GM19099 (cell line): Measurements from ENCODE around the gene MACROD2.

ENCODE experiments used
- POLR2A ChIP-seq: IDR thresholded peaks from 3 replicates; pipeline ENCODE4 v1.6.1; 2011; ENCODE audit warnings: low read depth; ENCODE audit not compliant: insufficient read length; ENCODE audit errors: extremely low read depth

The MACROD2 gene

GRCh38 chr20:15346657-15347280, 1351.5 kb downstream of the MACROD2 start:
- TF ChIP-seq POLR2A, result no peak

- no peak for TF ChIP-seq POLR2A
These were observed 1363.7 kb downstream of the MACROD2 start for GRCh38 chr20:15359056-15359455.

- TF ChIP-seq POLR2A, result no peak
These were observed 1367.5 kb downstream of the MACROD2 start for GRCh38 chr20:15362849-15363248.

- TF ChIP-seq POLR2A, result no peak
These were observed 1369.5 kb downstream of the MACROD2 start for GRCh38 chr20:15364781-15365180.

GRCh38 chr20:15370370-15370769, 1375.1 kb downstream of the MACROD2 start:
- no peak for TF ChIP-seq POLR2A

- TF ChIP-seq POLR2A, result no peak
These were observed 1379.4 kb downstream of the MACROD2 start for GRCh38 chr20:15374682-15375081.

GRCh38 chr20:15375836-15376235, 1380.5 kb downstream of the MACROD2 start:
- TF ChIP-seq POLR2A, result no peak

- TF ChIP-seq POLR2A, result no peak
These were observed 1382.8 kb downstream of the MACROD2 start for GRCh38 chr20:15378151-15378550.

- TF ChIP-seq POLR2A, result no peak
These were observed 1384.5 kb downstream of the MACROD2 start for GRCh38 chr20:15379681-15380296.

GRCh38 chr20:15380770-15381169, 1385.5 kb downstream of the MACROD2 start:
- no peak for TF ChIP-seq POLR2A

GRCh38 chr20:15387228-15387627, 1391.9 kb downstream of the MACROD2 start:
- TF ChIP-seq POLR2A, result no peak

- TF ChIP-seq POLR2A, result no peak
These were observed 1400.1 kb downstream of the MACROD2 start for GRCh38 chr20:15395457-15395856.

- no peak for TF ChIP-seq POLR2A
These were observed 1400.7 kb downstream of the MACROD2 start for GRCh38 chr20:15396026-15396425.

- TF ChIP-seq POLR2A, result no peak
These were observed 1401.6 kb downstream of the MACROD2 start for GRCh38 chr20:15396900-15397299.

- no peak for TF ChIP-seq POLR2A
These were observed 1404.5 kb downstream of the MACROD2 start for GRCh38 chr20:15399781-15400180.

GRCh38 chr20:15406072-15406471, 1410.8 kb downstream of the MACROD2 start:
- no peak for TF ChIP-seq POLR2A

- TF ChIP-seq POLR2A, result no peak
These were observed 1416.5 kb downstream of the MACROD2 start for GRCh38 chr20:15411781-15412180.
